H9 (cell line): ENCODE results near the gene NDUFAF2. TPM values are rescaled to one million over a fixed set of nuclear protein-coding genes. Genes with fewer than 3 reads are reported as not detected.

Source experiments
- DNase-seq: peaks from one replicate; pipeline ENCODE4 v3.0.0-alpha.2; 2017
- H2AFZ ChIP-seq: one replicate; pipeline ENCODE4 v1.6.1; 2013; ENCODE audit warnings: mild to moderate bottlenecking, low read length, control low read depth, moderate library complexity
- H2AK5ac ChIP-seq: 2 replicates; pipeline ENCODE4 v1.6.1; 2013; ENCODE audit warnings: low read length, control low read depth, mixed read lengths; ENCODE audit not compliant: insufficient read length
- H2BK120ac ChIP-seq: one replicate; pipeline ENCODE4 v1.6.1; 2013; ENCODE audit warnings: low read depth, mild to moderate bottlenecking, low read length, control low read depth, inconsistent platforms; ENCODE audit not compliant: poor library complexity, severe bottlenecking
- H2BK12ac ChIP-seq: 2 replicates; pipeline ENCODE4 v1.6.1; 2013; ENCODE audit warnings: low read length, control low read depth, mixed read lengths, low read depth; ENCODE audit not compliant: insufficient read length
- H2BK15ac ChIP-seq: 2 replicates; pipeline ENCODE4 v1.6.1; 2013; ENCODE audit warnings: low read depth, low read length, control low read depth
- H2BK20ac ChIP-seq: one replicate; pipeline ENCODE4 v1.6.1; 2013; ENCODE audit warnings: low read depth, mild to moderate bottlenecking, low read length, control low read depth, inconsistent platforms; ENCODE audit not compliant: poor library complexity, severe bottlenecking
- H2BK5ac ChIP-seq: 2 replicates; pipeline ENCODE4 v1.6.1; 2013; ENCODE audit warnings: low read length, control low read depth, mixed read lengths; ENCODE audit not compliant: insufficient read length
- H3K14ac ChIP-seq: 2 replicates; pipeline ENCODE4 v1.6.1; 2013; ENCODE audit warnings: low read length, control low read depth; ENCODE audit not compliant: insufficient read depth
- H3K18ac ChIP-seq: 2 replicates; pipeline ENCODE4 v1.6.1; 2013; ENCODE audit warnings: low read depth, mild to moderate bottlenecking, mixed read lengths, low read length, control low read depth; ENCODE audit not compliant: insufficient read length
- H3K23ac ChIP-seq: 2 replicates; pipeline ENCODE4 v1.6.1; 2013; ENCODE audit warnings: low read length, control low read depth, mixed read lengths, low read depth; ENCODE audit not compliant: insufficient read length
- H3K23me2 ChIP-seq: 2 replicates; pipeline ENCODE4 v1.6.1; 2013; ENCODE audit warnings: low read depth, mild to moderate bottlenecking, mixed read lengths, low read length, control low read depth; ENCODE audit not compliant: insufficient read length, poor library complexity, severe bottlenecking
- H3K27ac ChIP-seq: 2 replicates; pipeline ENCODE4 v1.5.1; 2013; ENCODE audit warnings: low read length, control low read depth, mixed read lengths, low read depth; ENCODE audit not compliant: insufficient read length
- H3K27me3 ChIP-seq: 2 replicates; pipeline ENCODE4 v1.6.1; 2013; ENCODE audit warnings: low read length, control low read depth, inconsistent platforms; ENCODE audit not compliant: insufficient read depth
- H3K4ac ChIP-seq: 2 replicates; pipeline ENCODE4 v1.6.1; 2013; ENCODE audit warnings: low read depth, mild to moderate bottlenecking, control low read depth, inconsistent platforms, low read length, moderate library complexity
- H3K4me1 ChIP-seq: 2 replicates; pipeline ENCODE4 v1.6.1; 2013; ENCODE audit warnings: low read length, control low read depth, inconsistent platforms; ENCODE audit not compliant: insufficient read depth
- H3K4me2 ChIP-seq: 2 replicates; pipeline ENCODE4 v1.6.1; 2013; ENCODE audit warnings: low read length, control low read depth, mixed read lengths; ENCODE audit not compliant: insufficient read length, insufficient read depth
- H3K56ac ChIP-seq: 2 replicates; pipeline ENCODE4 v1.6.1; 2013; ENCODE audit warnings: low read depth, mild to moderate bottlenecking, mixed read lengths, low read length, control low read depth; ENCODE audit not compliant: insufficient read length
- H3K79me1 ChIP-seq: 2 replicates; pipeline ENCODE4 v1.6.1; 2013; ENCODE audit warnings: low read depth, mild to moderate bottlenecking, moderate library complexity, low read length, control low read depth, inconsistent platforms; ENCODE audit not compliant: insufficient read depth, poor library complexity, severe bottlenecking
- H3K79me2 ChIP-seq: 2 replicates; pipeline ENCODE4 v1.6.1; 2013; ENCODE audit warnings: low read length, control low read depth, inconsistent platforms; ENCODE audit not compliant: insufficient read depth
- H3K9ac ChIP-seq: 2 replicates; pipeline ENCODE4 v1.6.1; 2013; ENCODE audit warnings: low read length, control low read depth, mixed read lengths; ENCODE audit not compliant: insufficient read length; ENCODE audit errors: extremely low read depth
- H3K9me3 ChIP-seq: one replicate; pipeline ENCODE4 v1.6.1; 2013; ENCODE audit warnings: low read depth, low read length, inconsistent platforms; ENCODE audit not compliant: control insufficient read depth
- H3T11ph ChIP-seq: one replicate; pipeline ENCODE4 v1.6.1; 2013; ENCODE audit warnings: mild to moderate bottlenecking, low read length, control low read depth, inconsistent platforms
- H4K20me1 ChIP-seq: one replicate; pipeline ENCODE4 v1.6.1; 2013; ENCODE audit not compliant: control insufficient read depth, insufficient read length, insufficient read depth
- H4K5ac ChIP-seq: 2 replicates; pipeline ENCODE4 v1.6.1; 2013; ENCODE audit warnings: low read depth, mild to moderate bottlenecking, mixed read lengths, low read length, control low read depth; ENCODE audit not compliant: insufficient read length
- H4K8ac ChIP-seq: replicated peaks from 2 replicates; pipeline ENCODE4 v1.6.1; 2013; ENCODE audit warnings: low read length, control low read depth, mixed read lengths, low read depth; ENCODE audit not compliant: insufficient read length
- H4K91ac ChIP-seq: 2 replicates; pipeline ENCODE4 v1.6.1; 2013; ENCODE audit warnings: low read depth, mild to moderate bottlenecking, moderate library complexity, mixed read lengths, low read length, control low read depth; ENCODE audit not compliant: insufficient read length
- H3K27ac Mint-ChIP-seq, 3 experiments: 2 replicates in 2 of 3; 3 replicates in 1 of 3; pipeline ENCODE4 v1.8.0; 2020 to 2021; ENCODE audit warnings: mixed read lengths in 3 of 3, mild to moderate bottlenecking in 1 of 3, moderate library complexity in 1 of 3
- H3K27me3 Mint-ChIP-seq: 2 replicates; pipeline ENCODE4 v1.8.0; 2021; ENCODE audit warnings: low read depth, mild to moderate bottlenecking, moderate library complexity, mixed read lengths
- H3K36me3 Mint-ChIP-seq, 3 experiments: 2 replicates in 2 of 3; 3 replicates in 1 of 3; pipeline ENCODE4 v1.8.0; 2020 to 2021; ENCODE audit warnings: low read depth in 3 of 3, mixed read lengths in 3 of 3; ENCODE audit not compliant: insufficient read depth in 1 of 3
- H3K4me1 Mint-ChIP-seq, 2 experiments: 2 replicates each; pipeline ENCODE4 v1.8.0; 2020; ENCODE audit warnings: mixed read lengths in 2 of 2
- H3K4me3 Mint-ChIP-seq, 2 experiments: 2 replicates in 1 of 2; 3 replicates in 1 of 2; pipeline ENCODE4 v1.8.0; 2020 to 2021; ENCODE audit warnings: mild to moderate bottlenecking in 2 of 2, mixed read lengths in 2 of 2, moderate library complexity in 1 of 2
- H3K9me3 Mint-ChIP-seq, 2 experiments: 2 replicates in 1 of 2; 3 replicates in 1 of 2; pipeline ENCODE4 v1.8.0; 2020; ENCODE audit warnings: mild to moderate bottlenecking in 2 of 2, mixed read lengths in 2 of 2, moderate library complexity in 1 of 2
- WGBS: extraction: QIAGEN DNeasy Blood & Tissue Kit; methylation state at CpG from one replicate; pipeline ENCODE4 v1.1.7; 2013; ENCODE audit warnings: missing lambda C conversion rate, low lambda C conversion rate, mixed read lengths; ENCODE audit not compliant: insufficient read length; ENCODE audit errors: extremely low coverage; 5-methylcytosine and 5-hydroxymethylcytosine counted together
- total RNA-seq: library from RNA; stranded (reverse); gene quantifications from 2 replicates; pipeline ENCODE4 v1.2.1, GENCODE V29; 2021
- TF ChIP-seq, protein P1 (sequence below): fragments of 200-600 bp; sonication (generic); conservative IDR thresholded peaks from 3 replicates; pipeline ENCODE4 v1.8.0; 2021; ENCODE audit warnings: antibody characterized with exemption, mild to moderate bottlenecking

The NDUFAF2 gene
- total RNA-seq, 1 experiment from 2014 or later = 31.4 TPM

DNA sequence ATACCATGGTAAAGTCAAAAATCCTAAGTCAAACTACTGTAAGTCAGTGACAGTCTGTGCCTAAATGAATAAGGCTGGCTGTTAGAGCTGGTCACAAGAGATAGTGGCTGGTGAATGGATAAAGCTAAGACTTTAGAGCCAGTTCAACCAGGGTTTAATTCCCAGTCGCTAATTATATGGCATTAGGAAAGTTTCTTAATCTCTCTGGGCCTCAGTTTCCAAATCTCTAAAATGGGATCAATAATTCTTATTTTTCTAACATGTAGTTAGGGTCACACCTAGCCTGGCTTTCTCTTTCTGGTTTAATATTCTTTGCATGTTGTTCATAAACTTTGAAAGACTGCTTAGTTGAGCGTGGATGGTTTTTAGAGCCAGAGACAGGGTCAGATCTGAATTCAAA, 152.5 kb downstream of the NDUFAF2 start:
- no peak overlapping the region for H3K4me2 ChIP-seq
- no peaks in the 10 kb centered on the region for H3K79me1 ChIP-seq
- H3K27ac ChIP-seq = no peak overlapping the region
- H4K20me1 ChIP-seq = no peaks in the 10 kb centered on the region
- no peak overlapping the region for H3K23ac ChIP-seq
- no peak overlapping the region for H3K14ac ChIP-seq
- no peak overlapping the region for H2BK20ac ChIP-seq
- H3K4ac ChIP-seq = no peak overlapping the region
- no peaks in the 10 kb centered on the region for H3K27me3 ChIP-seq
- H3K4me1 ChIP-seq = no peaks in the 10 kb centered on the region
- H4K8ac ChIP-seq = no peak overlapping the region
- no peak overlapping the region for H2AK5ac ChIP-seq
- no peak overlapping the region for H2BK120ac ChIP-seq
- no CpG with 5 or more reads among the region's 2 CpGs for WGBS
- H4K5ac ChIP-seq = no peak overlapping the region
- H3K9ac ChIP-seq = no peak overlapping the region
- H3K4me1 Mint-ChIP-seq = no peaks in the 10 kb centered on the region
- H2AFZ ChIP-seq = no peak overlapping the region
- no peaks in the 10 kb centered on the region for H3K9me3 ChIP-seq
- no peaks in the 10 kb centered on the region for H3K23me2 ChIP-seq
- no peak overlapping the region for H2BK12ac ChIP-seq
- no peaks in the 10 kb centered on the region for H3K27me3 Mint-ChIP-seq
- TF ChIP-seq, protein P1, sequence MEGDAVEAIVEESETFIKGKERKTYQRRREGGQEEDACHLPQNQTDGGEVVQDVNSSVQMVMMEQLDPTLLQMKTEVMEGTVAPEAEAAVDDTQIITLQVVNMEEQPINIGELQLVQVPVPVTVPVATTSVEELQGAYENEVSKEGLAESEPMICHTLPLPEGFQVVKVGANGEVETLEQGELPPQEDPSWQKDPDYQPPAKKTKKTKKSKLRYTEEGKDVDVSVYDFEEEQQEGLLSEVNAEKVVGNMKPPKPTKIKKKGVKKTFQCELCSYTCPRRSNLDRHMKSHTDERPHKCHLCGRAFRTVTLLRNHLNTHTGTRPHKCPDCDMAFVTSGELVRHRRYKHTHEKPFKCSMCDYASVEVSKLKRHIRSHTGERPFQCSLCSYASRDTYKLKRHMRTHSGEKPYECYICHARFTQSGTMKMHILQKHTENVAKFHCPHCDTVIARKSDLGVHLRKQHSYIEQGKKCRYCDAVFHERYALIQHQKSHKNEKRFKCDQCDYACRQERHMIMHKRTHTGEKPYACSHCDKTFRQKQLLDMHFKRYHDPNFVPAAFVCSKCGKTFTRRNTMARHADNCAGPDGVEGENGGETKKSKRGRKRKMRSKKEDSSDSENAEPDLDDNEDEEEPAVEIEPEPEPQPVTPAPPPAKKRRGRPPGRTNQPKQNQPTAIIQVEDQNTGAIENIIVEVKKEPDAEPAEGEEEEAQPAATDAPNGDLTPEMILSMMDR = no peak
- H3K27ac Mint-ChIP-seq = no peak overlapping the region
- H3K79me2 ChIP-seq = no peaks in the 10 kb centered on the region
- no peak overlapping the region for H3K56ac ChIP-seq
- no peak overlapping the region for H3T11ph ChIP-seq
- no peak overlapping the region for H3K18ac ChIP-seq
- no peak overlapping the region for H2BK5ac ChIP-seq
- no peak overlapping the region for H4K91ac ChIP-seq
- H3K4me3 Mint-ChIP-seq = no peak overlapping the region
- DNase-seq = no peak
- H2BK15ac ChIP-seq = no peak overlapping the region
- H3K9me3 Mint-ChIP-seq = peaks cover 4 to 5% of the 10 kb centered on the region in 2 experiments; a peak in 3 of 5 replicates
- peaks cover 7 to 17% (median 9%) of the 10 kb centered on the region in 3 experiments; a peak in 5 of 7 replicates for H3K36me3 Mint-ChIP-seq
